Panc1 (cell line): ENCODE measurements around the gene PEX5. TPM values are rescaled to one million over a fixed set of nuclear protein-coding genes. Genes with fewer than 3 reads are reported as not detected.

Source experiments
- ATAC-seq: fragments of 200-7000 bp; cut with Tn5 transposase; 2 replicates; pipeline ENCODE4 v1.9.1; 2020; ENCODE audit warnings: mild to moderate bottlenecking, moderate library complexity
- BruUV-seq: library from RNA; stranded (reverse); fragments of 400-500 nt; replicated peaks from 2 replicates; lab custom pipeline; 2021; lab: Mats Ljungman, UMichigan
- CTCF ChIA-PET: fragments of 300-600 bp; sonication (Branson Sonifier 250); formaldehyde crosslinking; loops from one replicate; lab custom pipeline; 2022; ENCODE audit warnings: antibody characterized with exemption; lab: Charles Lee
- POLR2A ChIA-PET: fragments of 300-600 bp; sonication (Branson Sonifier 250); formaldehyde crosslinking; loops from one replicate; lab custom pipeline; 2022; ENCODE audit warnings: antibody characterized with exemption; lab: Charles Lee
- DNase-seq: peaks from one replicate; pipeline ENCODE4 v3.0.0-alpha.2; 2010; ENCODE audit warnings: low read depth, low spot score
- H3K27ac ChIP-seq: 2 replicates; pipeline ENCODE4 v1.5.1; 2011; ENCODE audit warnings: mild to moderate bottlenecking, low read length, inconsistent platforms
- H3K27me3 ChIP-seq: fragments of 200-500 bp; sonication (Bioruptor generic); 2 replicates; pipeline ENCODE4 v1.6.0; 2014; ENCODE audit warnings: low read length, inconsistent platforms; ENCODE audit not compliant: control insufficient read depth, insufficient read depth
- H3K36me3 ChIP-seq: fragments of 200-500 bp; sonication (Bioruptor generic); 2 replicates; pipeline ENCODE4 v1.5.1; 2014; ENCODE audit warnings: inconsistent platforms, mild to moderate bottlenecking, low read length, moderate library complexity; ENCODE audit not compliant: control insufficient read depth, insufficient read depth
- H3K4me1 ChIP-seq: 2 replicates; pipeline ENCODE4 v1.5.1; 2011; ENCODE audit warnings: inconsistent platforms, mild to moderate bottlenecking, low read length, moderate library complexity; ENCODE audit not compliant: control insufficient read depth, insufficient read depth
- H3K4me3 ChIP-seq, 2 experiments: 2 replicates each; pipeline ENCODE4 v1.5.1; 2011 to 2012; ENCODE audit warnings: low read depth in 2 of 2, low read length in 2 of 2, mild to moderate bottlenecking in 2 of 2, inconsistent platforms in 1 of 2, moderate library complexity in 1 of 2
- H3K9me3 ChIP-seq: fragments of 200-500 bp; sonication (Bioruptor generic); 2 replicates; pipeline ENCODE4 v1.5.1; 2014; ENCODE audit warnings: low read depth, mild to moderate bottlenecking, inconsistent platforms, low read length, moderate library complexity; ENCODE audit not compliant: control insufficient read depth, insufficient read depth
- POLR2AphosphoS5 ChIP-seq: IDR thresholded peaks from 2 replicates; pipeline ENCODE4 v1.6.1; 2012; ENCODE audit warnings: mild to moderate bottlenecking, low read depth, low read length, moderate library complexity
- SIN3A ChIP-seq: IDR thresholded peaks from 2 replicates; pipeline ENCODE4 v1.6.1; 2012; ENCODE audit warnings: low read depth, mild to moderate bottlenecking, low read length, moderate library complexity, borderline replicate concordance; ENCODE audit not compliant: insufficient read depth
- TCF7L2 ChIP-seq: IDR thresholded peaks from 2 replicates; pipeline ENCODE4 v1.6.1; 2011; ENCODE audit warnings: mild to moderate bottlenecking, low read depth, low read length, inconsistent platforms
- in situ Hi-C: cut with HindIII; loops from 2 replicates; pipeline ENCODE4 v1.10.0; 2016; ENCODE audit warnings: low sequenced_read_pairs, low pct_unique_long_range_greater_than_20kb
- intact Hi-C: fragments of 100-400 bp; cut with micrococcal nuclease; formaldehyde crosslinking; loops from one replicate; pipeline ENCODE4 v1.10.0; 2022; ENCODE audit not compliant: unreplicated experiment
- total RNA-seq: library from RNA; stranded (reverse); gene quantifications from one replicate; pipeline ENCODE4 v1.2.1, GENCODE V29; 2021; ENCODE audit not compliant: unreplicated experiment
- TF ChIP-seq, protein P1 (sequence below): fragments of 450-650 bp; IDR thresholded peaks from 2 replicates; pipeline ENCODE4 v1.5.1; 2017; ENCODE audit warnings: mild to moderate bottlenecking
- TF ChIP-seq, protein P2 (sequence below), 2 experiments: IDR thresholded peaks; 2 replicates each; pipeline ENCODE4 v1.6.1; 2011 to 2012; ENCODE audit warnings: low read depth in 2 of 2, control low read depth in 1 of 2, low read length in 1 of 2, mild to moderate bottlenecking in 1 of 2, moderate library complexity in 1 of 2; ENCODE audit not compliant: insufficient read depth in 1 of 2

The PEX5 gene
- total RNA-seq, 1 experiment from 2014 or later, result 26.9 TPM

- DNase-seq (peak; percentile 61), ATAC-seq (peak; percentile 81)
- Histone ChIP-seq H3K4me3 (no peak overlapping the region), H3K36me3 (no peaks in the 10 kb centered on the region), H3K27ac (no peak overlapping the region), H3K9me3 (no peaks in the 10 kb centered on the region), H3K4me1 (no peaks in the 10 kb centered on the region), H3K27me3 (no peaks in the 10 kb centered on the region)
- in situ Hi-C loops (no loop called here), intact Hi-C loops (loop anchor here (1.0 to 5.0 kb wide), 2 partner anchors 241 to 418 kb away; no protein-coding TSS in a partner anchor)
- TF ChIP-seq, protein P1, sequence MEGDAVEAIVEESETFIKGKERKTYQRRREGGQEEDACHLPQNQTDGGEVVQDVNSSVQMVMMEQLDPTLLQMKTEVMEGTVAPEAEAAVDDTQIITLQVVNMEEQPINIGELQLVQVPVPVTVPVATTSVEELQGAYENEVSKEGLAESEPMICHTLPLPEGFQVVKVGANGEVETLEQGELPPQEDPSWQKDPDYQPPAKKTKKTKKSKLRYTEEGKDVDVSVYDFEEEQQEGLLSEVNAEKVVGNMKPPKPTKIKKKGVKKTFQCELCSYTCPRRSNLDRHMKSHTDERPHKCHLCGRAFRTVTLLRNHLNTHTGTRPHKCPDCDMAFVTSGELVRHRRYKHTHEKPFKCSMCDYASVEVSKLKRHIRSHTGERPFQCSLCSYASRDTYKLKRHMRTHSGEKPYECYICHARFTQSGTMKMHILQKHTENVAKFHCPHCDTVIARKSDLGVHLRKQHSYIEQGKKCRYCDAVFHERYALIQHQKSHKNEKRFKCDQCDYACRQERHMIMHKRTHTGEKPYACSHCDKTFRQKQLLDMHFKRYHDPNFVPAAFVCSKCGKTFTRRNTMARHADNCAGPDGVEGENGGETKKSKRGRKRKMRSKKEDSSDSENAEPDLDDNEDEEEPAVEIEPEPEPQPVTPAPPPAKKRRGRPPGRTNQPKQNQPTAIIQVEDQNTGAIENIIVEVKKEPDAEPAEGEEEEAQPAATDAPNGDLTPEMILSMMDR, result peak; percentile 76
- TF ChIP-seq POLR2AphosphoS5 (no peak), SIN3A (no peak)
- POLR2A ChIA-PET, result no interaction called here
- no TSS peak for BruUV-seq
- CTCF ChIA-PET, result interaction anchor here (0.9 kb wide), 1 partner anchor 126 kb away, joined by 4 read pairs; no protein-coding TSS in a partner anchor
These were observed 30.2 kb downstream of the PEX5 start for GRCh38 chr12:7219599-7220243.

GRCh38 chr12:7221486-7221885, 32.0 kb downstream of the PEX5 start:
- Histone ChIP-seq H3K9me3 (no peaks in the 10 kb centered on the region), H3K4me3 (no peak overlapping the region), H3K36me3 (no peaks in the 10 kb centered on the region), H3K27me3 (no peaks in the 10 kb centered on the region), H3K4me1 (no peaks in the 10 kb centered on the region), H3K27ac (no peak overlapping the region)
- POLR2A ChIA-PET, result no interaction called here
- no peak for DNase-seq
- no peak for ATAC-seq
- CTCF ChIA-PET, result no interaction called here
- intact Hi-C loops (no loop called here), in situ Hi-C loops (no loop called here)
- TF ChIP-seq, protein P2, sequence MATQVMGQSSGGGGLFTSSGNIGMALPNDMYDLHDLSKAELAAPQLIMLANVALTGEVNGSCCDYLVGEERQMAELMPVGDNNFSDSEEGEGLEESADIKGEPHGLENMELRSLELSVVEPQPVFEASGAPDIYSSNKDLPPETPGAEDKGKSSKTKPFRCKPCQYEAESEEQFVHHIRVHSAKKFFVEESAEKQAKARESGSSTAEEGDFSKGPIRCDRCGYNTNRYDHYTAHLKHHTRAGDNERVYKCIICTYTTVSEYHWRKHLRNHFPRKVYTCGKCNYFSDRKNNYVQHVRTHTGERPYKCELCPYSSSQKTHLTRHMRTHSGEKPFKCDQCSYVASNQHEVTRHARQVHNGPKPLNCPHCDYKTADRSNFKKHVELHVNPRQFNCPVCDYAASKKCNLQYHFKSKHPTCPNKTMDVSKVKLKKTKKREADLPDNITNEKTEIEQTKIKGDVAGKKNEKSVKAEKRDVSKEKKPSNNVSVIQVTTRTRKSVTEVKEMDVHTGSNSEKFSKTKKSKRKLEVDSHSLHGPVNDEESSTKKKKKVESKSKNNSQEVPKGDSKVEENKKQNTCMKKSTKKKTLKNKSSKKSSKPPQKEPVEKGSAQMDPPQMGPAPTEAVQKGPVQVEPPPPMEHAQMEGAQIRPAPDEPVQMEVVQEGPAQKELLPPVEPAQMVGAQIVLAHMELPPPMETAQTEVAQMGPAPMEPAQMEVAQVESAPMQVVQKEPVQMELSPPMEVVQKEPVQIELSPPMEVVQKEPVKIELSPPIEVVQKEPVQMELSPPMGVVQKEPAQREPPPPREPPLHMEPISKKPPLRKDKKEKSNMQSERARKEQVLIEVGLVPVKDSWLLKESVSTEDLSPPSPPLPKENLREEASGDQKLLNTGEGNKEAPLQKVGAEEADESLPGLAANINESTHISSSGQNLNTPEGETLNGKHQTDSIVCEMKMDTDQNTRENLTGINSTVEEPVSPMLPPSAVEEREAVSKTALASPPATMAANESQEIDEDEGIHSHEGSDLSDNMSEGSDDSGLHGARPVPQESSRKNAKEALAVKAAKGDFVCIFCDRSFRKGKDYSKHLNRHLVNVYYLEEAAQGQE (IDR thresholded peaks at IDR 0.05; ENCODE audit: insufficient read depth in 1 of 2, low read depth in 2 of 2, low read length in 1 of 2), result no peak
- no peak for TF ChIP-seq POLR2AphosphoS5
- no TSS peak for BruUV-seq

GRCh38 chr12:7229741-7230140, 40.3 kb downstream of the PEX5 start:
- Histone ChIP-seq H3K27me3 (no peaks in the 10 kb centered on the region), H3K4me1 (no peaks in the 10 kb centered on the region), H3K4me3 (no peak overlapping the region), H3K36me3 (no peaks in the 10 kb centered on the region), H3K9me3 (no peaks in the 10 kb centered on the region), H3K27ac (no peak overlapping the region)
- ChIA-PET CTCF (no interaction called here), POLR2A (no interaction called here)
- ATAC-seq, result no peak
- no TSS peak for BruUV-seq
- TF ChIP-seq, protein P2 (IDR thresholded peaks at IDR 0.05; ENCODE audit: insufficient read depth in 1 of 2, low read depth in 2 of 2, low read length in 1 of 2), result no peak
- TF ChIP-seq TCF7L2 (no peak), SIN3A (no peak), POLR2AphosphoS5 (no peak)
- TF ChIP-seq, protein P1, result no peak
- DNase-seq, result no peak
- in situ Hi-C loops (no loop called here), intact Hi-C loops (no loop called here)
